Measurements from ENCODE around the gene TRIM8. TPM values are rescaled to one million over a fixed set of nuclear protein-coding genes. Genes with fewer than 3 reads are reported as not detected.

The TRIM8 gene
- total and polyA plus RNA-seq, 2 of the 8 experiments (the other 6 are each of a cell fraction or from before 2014, with no cell fraction given): 24.9 to 38.8 TPM

DNA sequence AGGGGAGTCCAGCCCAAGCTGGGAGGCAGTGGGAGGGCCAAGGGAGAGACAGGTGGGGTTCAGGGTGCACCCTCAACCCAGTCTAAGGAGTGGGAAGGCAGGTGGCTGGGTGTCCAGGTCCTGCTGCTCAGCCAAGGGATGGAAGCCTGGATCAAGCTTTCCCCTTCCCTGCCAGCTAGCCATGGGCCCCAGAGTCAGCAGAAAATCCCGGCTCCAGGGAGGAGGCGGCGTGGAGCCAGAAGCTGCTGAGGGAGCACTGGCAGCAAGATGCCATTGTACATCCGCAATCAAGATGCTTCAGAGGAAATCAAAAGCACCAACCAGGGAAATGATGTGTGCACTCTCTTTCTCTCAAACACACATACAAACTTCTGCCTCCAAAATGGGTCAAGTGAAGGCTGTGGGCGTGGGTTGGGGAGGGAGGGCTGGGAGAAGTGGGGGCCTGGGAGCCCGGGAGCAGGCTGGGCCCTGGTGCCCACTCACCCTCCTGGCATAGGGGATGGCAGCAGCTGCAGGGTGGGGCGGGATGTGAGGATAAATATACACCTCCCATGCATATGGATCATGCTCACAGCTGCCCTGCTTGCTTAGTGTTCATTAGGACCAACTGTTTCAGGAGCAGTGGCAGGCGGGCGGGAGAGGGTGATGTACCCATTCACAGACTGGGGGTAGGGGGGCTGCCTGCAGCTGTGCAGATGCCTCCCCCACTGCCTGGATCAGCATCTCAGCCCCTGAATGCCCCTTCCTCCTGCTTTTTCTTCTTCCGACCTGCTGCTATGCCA, 24.2 kb downstream of the TRIM8 start:
- Histone ChIP-seq H3K4ac (replicated peaks; ENCODE audit: insufficient read length, low read depth, low read length) (no peak overlapping the region), H3K27ac (ENCODE audit: low read depth, low read length) (no peak overlapping the region), H3K79me2 (ENCODE audit: control insufficient read depth in 1 of 2, insufficient read depth in 2 of 2, low read length in 2 of 2) (no peaks in the 10 kb centered on the region), H2BK5ac (ENCODE audit: low read depth, low read length) (no peak overlapping the region), H3K18ac (ENCODE audit: extremely low read depth, low read length) (no peak overlapping the region), H3K79me1 (ENCODE audit: low read depth, low read length) (no peaks in the 10 kb centered on the region), H4K20me1 (replicated peaks in 1 of 2; ENCODE audit: control insufficient read depth in 1 of 2, insufficient read depth in 2 of 2, low read length in 2 of 2) (no peaks in the 10 kb centered on the region), H4K91ac (replicated peaks; ENCODE audit: insufficient read length, low read length) (no peak overlapping the region), H3K27me3 (replicated peaks in 1 of 4; ENCODE audit: control insufficient read depth in 3 of 4, extremely low read depth in 1 of 4, insufficient read depth in 3 of 4, low read length in 3 of 4) (no peaks in the 10 kb centered on the region), H3K14ac (ENCODE audit: insufficient read length) (no peak overlapping the region), H2BK120ac (replicated peaks; ENCODE audit: low read depth, low read length) (no peak overlapping the region), H4K5ac (ENCODE audit: insufficient read length, low read depth, low read length) (no peak overlapping the region), H2BK15ac (ENCODE audit: low read length) (no peak overlapping the region; the same call in 1 of the 2 replicates), H3K9ac (replicated peaks in 1 of 4; ENCODE audit: extremely low read depth in 1 of 4, low read depth in 3 of 4, low read length in 3 of 4) (no peak overlapping the region), H2BK20ac (ENCODE audit: low read length) (no peak overlapping the region), H2AK5ac (ENCODE audit: low read depth, low read length) (no peak overlapping the region), H2AFZ (ENCODE audit: low read length) (no peak overlapping the region), H3K23ac (ENCODE audit: insufficient read length) (no peak overlapping the region), H3K4me2 (ENCODE audit: insufficient read depth in 1 of 2, low read depth in 2 of 2, low read length in 2 of 2) (no peak overlapping the region), H3K23me2 (ENCODE audit: low read depth, low read length) (no peaks in the 10 kb centered on the region), H4K8ac (ENCODE audit: extremely low read depth, insufficient read depth, low read length) (no peak overlapping the region), H3K4me1 (replicated peaks in 1 of 4; ENCODE audit: control insufficient read depth in 3 of 4, insufficient read depth in 4 of 4, low read length in 3 of 4) (peaks cover 13 to 25% (median 16%) of the 10 kb centered on the region in 4 experiments), H3K56ac (replicated peaks; ENCODE audit: insufficient read length, low read depth, low read length) (no peak overlapping the region), H3K9me3 (ENCODE audit: insufficient read depth in 2 of 2, low read depth in 1 of 2, low read length in 1 of 2) (no peaks in the 10 kb centered on the region), H2BK12ac (ENCODE audit: low read depth, low read length) (0 out of 2 replicates have a peak overlapping the region, but pooled peaks have one; percentile 27), H3K4me3 (ENCODE audit: extremely low read depth in 1 of 4, insufficient read depth in 2 of 4, low read depth in 3 of 4, low read length in 4 of 4) (no peak overlapping the region), H3K36me3 (ENCODE audit: control insufficient read depth in 2 of 4, insufficient read depth in 4 of 4, low read length in 3 of 4) (no peaks in the 10 kb centered on the region)
- POLR2A ChIA-PET (ENCODE audit: partially characterized antibody): interaction anchor here (0.8 to 2.5 kb wide), 5 partner anchors 8 to 24 kb away, joined by 3 to 9 read pairs (median 4); partner anchors contain the start of gene TRIM8
- DNase-seq (ENCODE audit: low read depth in 1 of 2, low spot score in 2 of 2): no peak
- CTCF ChIA-PET (ENCODE audit: partially characterized antibody): interaction anchor here (0.9 to 13.0 kb wide), 17 partner anchors 10 to 85 kb away, joined by 3 to 145 read pairs (median 10); partner anchors contain the start of gene TRIM8
- 92% methylated on average over 9 of the region's 10 CpGs; no CpG with 5 or more reads in 1 of the 2 experiments for WGBS, 2 experiments (ENCODE audit: extremely low coverage in 1 of 2, insufficient coverage in 1 of 2, insufficient read length in 1 of 2, insufficient replicate concordance in 2 of 2, low coverage in 1 of 2, low lambda C conversion rate in 2 of 2, missing lambda C conversion rate in 1 of 2)
- TF ChIP-seq KDM5A (IDR thresholded peaks at IDR 0.05; ENCODE audit: low read length): no peak
- no peak for TF ChIP-seq SP1 (IDR thresholded peaks at IDR 0.05; ENCODE audit: low read depth, low read length)
- no peak for TF ChIP-seq TAF1 (IDR thresholded peaks at IDR 0.05; ENCODE audit: low read depth, low read length)
- TF ChIP-seq GABPA (IDR thresholded peaks at IDR 0.05; ENCODE audit: borderline replicate concordance, insufficient read depth, low read length): no peak
- FAIRE-seq: no peak
